ENCODE data around the gene LRCH4. TPM values are rescaled to one million over a fixed set of nuclear protein-coding genes. Genes with fewer than 3 reads are reported as not detected.

The LRCH4 gene
- total RNA-seq, 4 donors from 2014 or later = 16.1 to 53.2 (median 50.0) TPM

- 85 to 92% methylated on average over 2 to 4 of the region's 21 CpGs for WGBS, 2 donors (ENCODE audit: low coverage in 1 of 2)
- no peak for ATAC-seq
- Histone ChIP-seq H3K27me3 (peaks cover 30% of the 10 kb centered on the region), H3K4me3 (peak overlapping the region in 1 of 2 donors; percentile 44), H3K4me1 (peaks cover 0 to 12% (median 0%) of the 10 kb centered on the region in 3 donors), H3K9me3 (no peaks in the 10 kb centered on the region), H3K36me3 (no peaks in the 10 kb centered on the region), H3K27ac (no peak overlapping the region)
- TF ChIP-seq CTCF (IDR thresholded peaks at IDR 0.05) = no peak
Observed at GRCh38 chr7:100627238-100627549, 41.3 kb upstream of the LRCH4 start.

- Histone ChIP-seq H3K4me1 (peaks cover 0 to 12% (median 0%) of the 10 kb centered on the region in 3 donors), H3K27me3 (peaks cover 25% of the 10 kb centered on the region), H3K36me3 (peaks cover 0 to 4% of the 10 kb centered on the region in 2 donors), H3K4me3 (peak overlapping the region in 1 of 2 donors; percentile 44), H3K27ac (peak overlapping the region in 1 of 4 donors; percentile 50), H3K9me3 (no peaks in the 10 kb centered on the region)
- TF ChIP-seq POLR2A (IDR thresholded peaks at IDR 0.05) (no peak), CTCF (IDR thresholded peaks at IDR 0.05) (no peak), EP300 (IDR thresholded peaks at IDR 0.05) (no peak), POLR2AphosphoS5 (IDR thresholded peaks at IDR 0.05) (no peak)
- peak; percentile 95 for ATAC-seq
- 33 to 40% methylated on average over 1 to 3 of the region's 37 CpGs for WGBS, 2 donors (ENCODE audit: low coverage in 1 of 2)
Observed at GRCh38 chr7:100626530-100627237, 40.8 kb upstream of the LRCH4 start.

- peak overlapping the region in 1 of 2 donors; percentile 44 for H3K4me3 ChIP-seq
- no peak for ATAC-seq
- 6 to 23% methylated on average over 2 to 3 of the region's 3 CpGs for WGBS, 2 donors (ENCODE audit: low coverage in 1 of 2)
Observed at GRCh38 chr7:100626055-100626454, 40.1 kb upstream of the LRCH4 start.

GRCh38 chr7:100623951-100624824, 38.3 kb upstream of the LRCH4 start:
- no peak for TF ChIP-seq POLR2A (IDR thresholded peaks at IDR 0.05)
- TF ChIP-seq EP300 (IDR thresholded peaks at IDR 0.05) = no peak
- no peak for TF ChIP-seq CTCF (IDR thresholded peaks at IDR 0.05)
- H3K36me3 ChIP-seq = peaks cover 0 to 20% of the 10 kb centered on the region in 2 donors
- ATAC-seq = no peak
- H3K27me3 ChIP-seq = peaks cover 9% of the 10 kb centered on the region
- WGBS, 2 donors (ENCODE audit: low coverage in 1 of 2) = 81 to 90% methylated on average over 13 to 15 of the region's 15 CpGs
- H3K9me3 ChIP-seq = no peaks in the 10 kb centered on the region
- no peak overlapping the region for H3K4me3 ChIP-seq
- no peak overlapping the region for H3K27ac ChIP-seq
- H3K4me1 ChIP-seq = peaks cover 0 to 12% (median 0%) of the 10 kb centered on the region in 3 donors

More at GRCh38 chr7:100626055-100626454, 40.1 kb upstream of the LRCH4 start:
- Histone ChIP-seq H3K36me3 (peaks cover 0 to 10% of the 10 kb centered on the region in 2 donors), H3K27me3 (peaks cover 19% of the 10 kb centered on the region), H3K9me3 (no peaks in the 10 kb centered on the region), H3K4me1 (peaks cover 0 to 12% (median 0%) of the 10 kb centered on the region in 3 donors), H3K27ac (no peak overlapping the region)
- TF ChIP-seq POLR2AphosphoS5 (IDR thresholded peaks at IDR 0.05) = no peak
- no peak for TF ChIP-seq CTCF (IDR thresholded peaks at IDR 0.05)
- no peak for TF ChIP-seq EP300 (IDR thresholded peaks at IDR 0.05)
- TF ChIP-seq POLR2A (IDR thresholded peaks at IDR 0.05) = no peak
